Stimulated activated CD4-positive, alpha-beta T cell treated with anti-CD3 and anti-CD28 coated beads, Interleukin-4, amount 100 ng/mL, for 4 hours (primary cell): ENCODE data around the gene SRRM2.
A peak's percentile ranks its signal among the peaks of the same experiment; 100 is the strongest.

Experiments used
- DNase-seq, 2 experiments: peaks; one replicate each; pipeline ENCODE4 v3.0.0-alpha.2; 2020

Gene SRRM2

DNA sequence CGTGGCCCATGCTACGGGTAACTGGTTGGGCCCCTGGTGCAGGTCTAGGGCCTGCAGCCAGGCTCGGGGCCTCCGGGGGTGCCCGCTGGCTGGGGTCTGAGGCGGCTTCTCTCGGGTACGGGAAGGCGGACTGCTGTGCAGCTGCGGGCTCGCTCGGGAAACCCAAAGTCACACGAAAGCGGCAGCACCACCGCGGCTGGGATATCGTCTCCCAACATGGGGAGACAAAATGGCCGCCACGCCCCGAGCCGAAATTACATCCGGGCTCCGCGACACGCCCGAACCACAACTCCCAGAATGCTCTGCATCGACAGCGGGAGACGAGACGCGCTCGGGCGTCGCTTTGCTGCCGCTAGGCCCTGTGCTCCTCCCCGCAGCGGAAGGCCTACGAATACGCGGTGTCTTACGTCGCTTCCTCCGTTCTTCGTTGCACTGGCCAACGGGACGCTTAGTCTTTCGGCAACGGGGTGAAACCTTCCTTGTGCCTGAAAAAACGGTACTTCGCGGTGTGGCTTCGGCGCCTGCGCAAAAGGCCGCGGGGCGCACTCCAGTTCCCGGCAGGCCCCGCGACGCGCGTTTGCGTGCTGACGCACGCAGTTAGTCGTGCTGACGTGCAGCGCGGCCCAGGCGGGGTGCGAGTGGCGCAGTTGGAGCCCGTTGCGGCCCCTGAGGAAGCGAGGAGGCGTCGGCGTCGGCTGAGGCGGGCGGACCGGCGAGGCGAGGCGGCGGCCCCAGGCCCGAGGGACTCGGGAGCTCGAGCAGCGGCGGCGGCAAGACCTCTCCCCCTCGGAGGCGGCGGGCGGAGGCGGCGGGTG lies at the start of gene SRRM2:
Gene SRRM2, plus strand, starts transcription at position 604 of the 815 bp plus-strand sequence. CDS start 3,727 bp downstream, outside the sequence.
- peak; percentile 89 to 92 for DNase-seq

DNA sequence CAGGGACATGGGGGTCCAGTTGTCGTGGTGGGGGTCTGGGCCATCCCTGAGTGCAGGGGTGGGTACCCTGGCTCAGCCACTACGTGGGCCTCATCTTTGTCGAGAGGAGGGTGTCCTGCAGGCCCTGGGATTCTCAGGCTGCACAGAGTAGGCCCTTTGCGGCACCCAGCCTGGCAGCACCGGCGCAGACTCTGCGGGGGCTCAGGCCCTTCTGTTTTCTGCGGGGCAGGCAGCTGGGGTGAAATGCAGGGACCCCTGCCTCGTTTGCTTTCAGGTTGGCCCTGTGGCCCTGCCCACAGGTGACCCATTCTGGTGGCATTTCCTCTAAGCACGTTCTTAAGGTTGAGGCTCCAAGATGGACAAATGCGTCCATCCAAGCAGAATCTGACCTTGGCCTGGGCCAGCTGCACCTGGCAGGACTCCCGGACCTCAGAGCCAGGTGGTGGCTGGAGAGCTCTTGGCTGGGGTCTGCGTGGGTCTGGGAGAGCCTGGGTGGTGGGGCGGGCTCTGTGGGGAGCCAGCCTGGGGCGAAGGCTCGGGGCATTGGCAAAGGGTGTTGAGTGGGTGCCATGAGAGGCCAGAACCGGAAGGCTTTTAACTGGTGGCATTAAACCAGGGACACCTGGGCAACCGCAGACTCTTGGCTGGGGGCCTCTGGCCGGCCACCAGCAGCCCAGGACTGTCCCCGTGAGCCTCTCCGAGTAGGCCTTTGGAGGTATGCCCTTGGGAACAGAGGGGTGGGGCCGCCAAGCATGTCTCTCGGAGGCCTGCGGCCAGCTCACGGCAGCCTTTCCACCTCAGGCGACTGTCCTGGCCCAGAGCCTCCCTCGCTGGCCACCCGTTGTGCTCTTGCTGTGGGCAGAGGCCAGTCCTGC lies 49.3 kb upstream of the SRRM2 start:
- no peak for DNase-seq

DNA sequence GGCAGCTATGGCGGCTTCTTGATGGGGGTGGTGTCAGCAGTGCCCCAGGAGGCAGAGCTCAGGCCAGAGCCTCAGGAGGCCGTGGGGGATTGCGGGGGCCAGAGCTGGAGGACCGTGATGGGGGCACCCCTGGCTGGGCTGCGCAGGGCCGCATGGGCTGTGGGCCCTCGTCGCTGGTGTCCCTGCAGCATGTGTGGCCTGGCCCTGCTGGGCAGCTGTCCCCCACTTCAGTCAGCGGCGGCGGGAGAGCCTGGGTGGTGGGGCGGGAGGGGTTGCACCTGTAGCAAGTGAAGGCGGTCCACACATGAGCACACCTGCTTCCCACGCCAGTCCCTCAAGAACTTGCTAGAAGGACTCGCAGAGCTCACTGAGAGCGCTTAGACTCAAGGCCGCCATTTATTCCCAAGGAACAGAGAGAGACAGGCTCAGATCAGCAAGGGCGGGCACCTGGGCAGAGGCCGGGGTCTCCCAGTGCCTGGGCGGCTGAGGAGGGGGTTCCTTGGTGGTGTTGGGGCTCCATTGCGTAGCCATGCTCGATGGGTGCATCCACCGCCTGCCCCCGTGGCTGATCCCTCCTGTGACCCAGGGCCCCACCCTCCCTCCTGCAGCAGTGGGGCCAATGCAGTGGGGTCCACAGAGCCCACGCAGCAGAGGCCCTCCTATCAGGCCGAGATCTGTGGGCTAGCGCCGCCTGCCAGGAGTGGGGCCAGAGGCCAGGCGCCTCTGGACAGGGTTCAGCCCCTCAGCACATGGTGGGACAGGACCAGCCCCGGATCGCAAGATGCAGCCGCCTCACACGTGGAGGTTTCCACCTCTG lies 48.1 kb upstream of the SRRM2 start:
- DNase-seq: no peak

DNA sequence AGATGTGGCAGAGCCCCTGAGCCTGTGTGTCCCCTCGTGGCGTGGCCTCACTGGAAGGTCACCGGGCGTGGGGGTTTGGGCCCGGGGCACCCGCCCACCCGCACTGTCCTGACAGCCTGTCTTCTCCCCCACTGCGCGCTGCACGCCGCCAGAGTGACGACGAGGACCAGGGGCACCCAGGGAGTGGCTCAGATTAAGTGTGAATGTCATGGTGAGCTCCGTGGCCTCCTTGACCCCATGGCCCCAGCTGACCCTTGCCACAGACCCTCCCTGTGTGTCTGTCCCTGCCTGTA lies 47.5 kb upstream of the SRRM2 start:
- DNase-seq: no peak

DNA sequence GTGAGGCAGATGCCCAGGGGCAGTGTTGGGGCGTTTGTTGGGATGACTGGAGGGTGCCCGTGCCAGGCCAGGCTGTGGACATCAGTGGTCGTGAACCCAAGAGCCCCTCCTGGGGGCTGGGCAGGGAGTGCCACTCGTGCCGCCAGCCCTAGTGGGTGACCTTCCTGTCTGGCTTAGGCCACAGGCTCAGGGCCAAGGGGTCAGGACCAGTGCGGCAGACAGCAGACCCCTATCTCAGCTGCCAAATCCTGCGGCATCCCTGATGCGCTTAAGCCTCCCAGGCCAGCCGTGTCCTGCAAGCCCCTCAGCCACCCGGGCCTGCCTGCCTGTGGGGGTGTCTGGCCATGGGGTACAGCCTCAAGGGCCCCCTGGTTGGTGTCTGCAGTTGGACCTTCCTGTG lies 47.1 kb upstream of the SRRM2 start:
- DNase-seq: no peak

DNA sequence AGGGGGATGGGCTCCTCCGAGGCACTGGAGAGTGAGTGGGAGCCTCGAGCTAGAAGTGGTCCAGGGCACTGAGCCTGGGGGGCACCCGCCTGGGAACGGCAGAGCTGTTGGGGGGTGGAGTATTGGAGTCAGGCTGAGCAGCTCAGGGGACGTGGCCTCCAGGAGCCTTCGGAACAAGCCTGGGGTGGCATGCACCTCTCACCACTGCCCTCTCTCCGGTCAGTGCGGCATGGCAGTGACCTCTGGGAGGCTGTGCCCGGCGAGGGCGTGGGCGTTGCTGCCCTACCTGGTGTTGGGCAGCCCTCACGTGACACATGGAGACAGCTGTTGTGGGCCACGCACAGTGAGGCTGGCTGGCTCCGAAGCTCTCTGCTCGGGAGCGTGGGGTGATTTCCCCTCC lies 46.4 kb upstream of the SRRM2 start:
- DNase-seq: no peak

DNA sequence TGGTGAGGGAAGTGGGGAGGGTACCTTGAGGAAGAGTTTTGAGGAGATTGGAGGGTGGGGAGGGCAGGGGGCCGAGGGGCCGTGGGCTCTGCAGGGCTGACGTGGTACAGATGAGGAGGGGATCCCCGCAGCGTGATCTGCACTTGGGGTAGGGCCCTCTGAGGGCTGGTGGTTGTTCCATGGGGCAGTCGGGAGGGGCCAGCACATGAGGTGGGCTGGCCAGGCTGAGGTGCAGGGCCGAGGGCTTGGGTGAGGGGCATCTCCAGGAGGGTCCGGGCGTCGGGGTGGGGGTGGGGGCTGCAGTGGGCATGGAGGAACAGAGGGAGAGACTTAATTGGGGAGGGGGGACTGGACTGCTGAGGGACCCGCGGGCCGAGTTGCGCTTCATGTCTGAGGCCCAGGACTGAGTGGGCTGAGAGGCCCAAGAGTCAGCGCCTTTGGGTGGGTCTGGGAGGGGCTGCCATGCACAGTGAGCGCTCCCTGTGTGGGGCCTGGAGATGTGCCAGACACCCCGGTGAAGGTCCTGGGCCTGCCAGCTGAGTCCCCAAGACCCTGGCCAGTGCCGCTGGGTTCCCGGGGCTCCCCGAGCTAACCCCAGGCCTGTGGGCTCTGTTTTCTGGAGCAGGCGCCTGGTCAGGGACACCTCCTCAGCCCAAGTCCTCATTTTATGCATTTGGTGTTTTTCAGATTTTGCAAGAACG lies 45.7 kb upstream of the SRRM2 start:
- no peak for DNase-seq

DNA sequence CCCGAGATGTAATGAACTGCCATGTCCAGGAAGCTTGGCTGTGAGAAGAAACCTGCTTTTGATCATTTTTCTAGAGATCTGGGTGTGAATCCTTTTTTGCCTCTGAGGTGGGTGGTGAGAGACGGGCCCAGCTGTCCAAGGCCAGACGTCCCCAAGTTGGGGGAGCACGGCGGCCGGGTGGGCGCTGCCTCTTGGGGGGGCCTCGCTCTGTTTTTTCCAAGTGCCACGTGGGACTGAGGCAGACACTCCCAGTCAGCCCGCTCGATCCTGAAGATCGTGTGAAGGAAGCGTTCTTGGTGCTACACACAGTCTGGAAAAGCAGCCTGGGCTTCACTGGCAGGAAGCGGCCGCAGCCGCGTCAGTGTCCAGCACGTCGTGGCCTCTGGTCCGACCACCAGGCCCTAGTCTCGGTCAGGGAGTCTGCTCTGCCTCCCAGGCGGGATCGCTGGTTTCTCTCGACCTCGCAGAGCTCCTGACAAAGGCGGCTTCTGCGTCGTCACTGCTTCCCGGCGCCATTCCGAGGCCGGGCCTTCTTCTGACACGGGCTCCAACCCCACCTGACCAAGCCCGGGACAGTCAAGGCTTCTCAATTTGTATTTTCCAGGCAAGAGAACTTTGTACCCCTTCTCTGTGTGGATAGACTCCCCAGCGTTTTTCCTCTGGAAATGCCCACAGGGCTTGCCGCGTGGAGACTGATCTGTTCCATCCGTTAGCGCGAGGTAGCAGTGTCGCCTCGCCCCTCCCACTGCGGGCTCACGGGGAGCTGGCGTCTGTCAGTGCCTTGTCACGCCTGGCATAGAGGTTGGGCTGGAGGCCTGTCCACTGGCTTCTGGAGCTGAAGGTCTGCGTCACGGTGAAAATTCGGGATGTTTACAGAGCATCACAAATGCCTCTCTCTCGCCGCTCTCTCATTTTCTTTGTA lies 44.8 kb upstream of the SRRM2 start:
- no peak for DNase-seq

DNA sequence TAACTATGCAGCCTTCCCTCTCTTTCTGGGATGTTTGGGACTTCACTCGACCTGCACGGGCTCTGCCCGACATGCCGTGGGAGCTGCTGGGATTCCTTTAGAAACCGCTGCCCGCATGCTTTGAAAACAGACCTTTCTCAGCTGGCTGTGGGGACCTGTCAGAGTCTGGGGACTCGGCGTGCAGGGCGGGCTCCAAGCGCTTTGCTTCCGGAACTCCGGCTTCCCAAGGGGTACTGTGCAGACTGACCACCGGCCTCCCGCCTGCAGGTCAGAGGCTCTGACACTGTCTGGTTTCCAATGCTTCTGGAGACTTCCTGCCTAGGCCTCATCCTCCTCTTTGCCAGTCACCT lies 44.2 kb upstream of the SRRM2 start:
- DNase-seq: no peak

DNA sequence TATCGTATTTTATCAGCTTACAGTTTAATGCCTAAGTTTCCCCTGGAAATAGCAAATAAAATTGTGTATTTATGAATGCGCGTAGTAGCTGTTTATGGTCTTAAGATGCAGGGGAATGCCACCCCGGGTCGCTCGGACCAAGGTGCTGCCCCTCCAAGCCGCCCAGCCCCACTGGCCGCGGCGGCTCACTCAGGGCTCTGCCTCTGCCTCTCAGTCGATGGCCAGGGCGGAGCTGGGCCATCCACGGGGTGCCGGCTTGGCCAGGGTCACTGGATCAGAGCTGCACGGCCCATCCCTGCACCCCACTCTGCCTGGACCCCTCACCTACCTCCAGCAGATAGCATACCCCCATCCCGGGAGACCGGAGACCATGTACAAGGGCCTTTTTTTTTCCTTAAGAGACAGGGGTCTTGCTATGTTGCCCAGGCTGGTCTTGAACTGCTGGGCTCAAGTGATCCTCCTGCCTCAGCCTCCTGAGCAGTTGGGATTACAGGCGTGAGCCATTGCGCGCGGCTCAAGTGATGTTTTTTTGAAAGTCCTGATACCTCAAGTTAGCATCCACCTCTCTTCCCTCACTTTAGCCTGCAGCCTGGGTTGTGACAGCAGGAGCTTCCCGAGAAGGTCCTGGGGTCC lies 43.4 kb upstream of the SRRM2 start:
- no peak for DNase-seq

DNA sequence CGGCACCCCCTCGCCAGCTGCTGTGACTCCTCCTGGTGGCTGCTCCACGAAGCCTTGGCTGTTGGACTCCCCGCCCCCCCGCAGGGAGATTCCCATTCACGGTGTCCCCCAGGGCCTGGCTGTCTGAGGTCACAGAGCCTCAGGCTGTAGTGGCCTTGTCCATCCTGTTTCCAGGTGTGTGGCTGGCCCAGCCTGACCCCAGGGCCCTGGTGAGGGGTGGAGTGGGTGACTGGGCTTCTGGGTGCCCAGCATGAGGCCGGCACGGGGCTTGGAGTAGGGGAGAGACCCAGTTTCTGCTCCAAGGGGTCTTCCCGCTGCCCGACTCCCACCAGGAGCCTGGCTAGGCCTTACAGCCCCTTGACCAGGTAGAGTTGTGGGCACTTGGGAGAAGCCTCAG lies 42.9 kb upstream of the SRRM2 start:
- DNase-seq: no peak

DNA sequence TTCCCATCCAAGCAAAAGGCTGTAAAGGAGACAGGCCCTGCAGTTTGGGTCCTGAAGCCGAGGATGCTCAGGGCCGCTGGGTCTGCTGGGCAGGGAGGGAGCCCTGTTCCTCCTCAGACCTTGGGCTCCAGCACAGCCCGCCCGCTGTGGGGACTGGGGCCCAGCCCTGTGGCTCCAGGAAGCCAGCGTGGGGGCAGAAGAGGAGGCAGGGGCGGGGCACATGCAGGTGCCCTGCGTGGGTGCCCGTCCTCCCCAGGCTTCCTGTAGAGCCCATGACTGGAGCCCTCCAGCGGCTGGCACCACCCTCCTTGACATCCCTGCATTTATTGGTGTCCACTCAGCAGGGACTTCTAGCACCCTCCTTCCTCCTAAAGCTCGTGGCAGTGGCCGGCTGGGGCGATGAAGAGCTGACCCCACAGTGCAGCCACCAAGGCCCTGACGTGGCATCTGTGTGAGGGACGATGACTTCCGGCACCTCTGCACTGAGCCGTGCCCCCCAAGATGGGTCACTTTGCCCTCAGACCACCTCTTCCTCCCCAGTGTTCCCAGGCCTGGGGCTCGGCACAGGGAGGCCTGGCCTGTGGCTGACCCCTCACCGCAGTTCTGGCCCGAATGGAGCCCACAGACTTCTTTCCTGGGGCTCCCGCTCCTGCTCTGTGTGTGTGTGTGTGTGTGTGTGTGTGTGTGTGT lies 42.3 kb upstream of the SRRM2 start:
- DNase-seq: no peak

DNA sequence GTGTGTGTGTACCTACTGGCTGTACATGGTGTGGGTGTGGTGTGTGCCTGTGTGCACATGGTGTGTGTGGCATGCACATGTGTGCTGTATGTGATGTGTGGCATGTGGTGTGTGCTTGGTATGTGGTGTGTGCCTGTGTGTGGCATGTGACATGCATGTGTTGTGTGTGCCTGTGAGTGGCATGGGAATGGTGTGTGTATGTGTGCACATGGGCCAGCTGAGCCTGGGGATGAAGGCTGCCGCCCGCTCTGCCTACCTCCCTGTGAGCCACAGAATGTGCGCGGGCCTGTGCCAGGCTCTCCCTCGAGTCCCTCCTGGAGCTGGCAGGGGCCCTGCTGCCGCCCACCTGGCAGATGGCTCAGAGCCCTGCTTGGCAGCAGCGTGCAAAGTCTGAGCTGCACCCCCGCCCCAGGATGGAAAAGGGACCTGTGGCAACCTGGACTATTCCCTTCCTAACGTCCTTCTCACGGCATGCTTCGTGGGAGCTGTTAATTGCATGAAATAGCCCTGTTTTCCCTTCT lies 41.7 kb upstream of the SRRM2 start:
- DNase-seq: no peak

DNA sequence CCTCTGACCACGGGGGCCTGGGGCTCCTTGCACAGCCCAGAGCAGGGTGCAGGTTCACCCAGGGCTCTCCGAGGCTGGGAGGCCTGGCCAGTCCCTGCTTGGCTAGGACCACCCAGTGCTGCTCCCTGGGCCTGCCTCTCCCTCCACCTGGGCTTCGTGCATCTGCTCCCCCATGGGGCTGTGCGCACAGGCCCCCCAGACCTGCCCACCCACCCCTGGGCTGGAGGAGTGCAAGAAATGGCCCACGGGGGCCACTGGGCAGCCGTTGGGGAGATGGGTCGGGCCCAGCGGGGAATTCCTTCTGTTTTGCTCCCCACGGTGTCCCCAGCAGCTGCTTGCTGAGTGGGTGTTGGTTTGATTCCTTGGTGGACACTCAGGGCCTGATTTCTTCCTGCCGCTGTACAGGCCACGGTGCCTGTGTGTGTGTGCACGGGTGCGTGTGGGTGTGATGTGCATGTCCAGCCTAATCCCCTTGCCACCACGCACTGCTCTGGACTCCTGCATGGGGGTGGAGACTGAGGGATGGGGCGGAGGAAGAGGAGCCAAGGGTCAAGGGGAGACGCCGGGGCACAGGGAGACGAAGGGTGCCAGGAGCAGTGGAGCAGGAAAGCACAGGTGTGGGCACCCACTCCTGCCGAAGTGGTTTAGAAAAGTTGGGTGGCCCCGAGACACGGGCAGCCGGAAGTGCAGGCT lies 40.9 kb upstream of the SRRM2 start:
- DNase-seq: no peak

DNA sequence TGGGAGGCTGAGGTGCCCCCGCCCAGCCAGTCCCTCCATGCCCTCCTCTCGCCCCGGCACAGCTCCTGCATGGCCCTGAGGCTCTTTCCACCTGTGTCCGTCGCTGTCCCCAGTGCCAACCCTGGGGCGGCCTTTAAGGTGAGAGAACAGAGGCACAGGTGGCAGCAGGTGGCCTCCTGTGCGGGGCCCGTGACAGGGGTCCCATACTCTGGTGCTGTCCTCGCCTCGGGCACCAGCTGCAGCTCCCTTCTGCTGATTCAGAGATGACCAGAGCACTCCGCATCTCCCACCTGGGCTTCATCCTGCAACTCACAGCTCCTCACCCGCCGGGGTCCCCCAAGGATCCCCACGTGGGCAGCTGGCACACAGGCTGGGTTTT lies 40.4 kb upstream of the SRRM2 start:
- DNase-seq: no peak

DNA sequence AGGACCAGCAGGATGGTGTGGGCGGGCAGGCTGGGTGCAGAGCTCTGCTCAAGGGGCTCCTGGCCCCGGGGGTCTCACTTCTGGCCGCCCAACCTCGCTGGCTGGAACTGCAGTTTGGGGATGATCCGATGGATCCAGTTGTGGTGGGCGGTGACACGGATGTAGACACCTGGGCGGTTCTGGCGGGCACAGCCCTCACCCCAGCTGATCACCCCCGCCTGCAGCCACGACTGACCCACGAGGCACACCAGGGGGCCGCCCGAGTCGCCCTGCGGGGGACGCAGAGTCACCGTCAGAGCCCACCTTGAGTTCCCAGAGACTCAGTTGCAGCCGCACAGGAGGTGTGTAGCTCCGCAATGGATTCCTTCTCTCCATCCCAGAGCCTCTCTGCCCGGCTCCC lies 39.9 kb upstream of the SRRM2 start:
- no peak for DNase-seq

DNA sequence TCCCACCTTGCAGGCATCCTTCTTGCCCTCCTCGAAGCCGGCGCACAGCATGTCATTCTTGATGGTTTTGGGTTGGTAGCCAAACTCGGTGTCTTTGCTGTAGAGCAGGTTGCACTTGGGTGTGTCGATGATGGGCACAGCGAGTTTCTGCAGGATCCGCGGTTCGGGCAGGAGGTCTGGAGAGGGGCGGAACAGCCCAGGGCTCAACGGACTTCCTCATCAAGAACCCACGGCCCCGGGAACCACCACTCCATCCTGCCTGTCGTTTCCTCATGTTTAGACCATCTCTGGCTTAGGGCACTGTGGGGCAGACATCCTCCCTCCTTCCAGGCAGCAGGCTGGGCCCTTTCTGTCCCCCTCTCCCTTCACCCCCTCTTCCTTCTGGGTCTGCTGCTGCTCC lies 38.9 kb upstream of the SRRM2 start:
- DNase-seq: no peak

DNA sequence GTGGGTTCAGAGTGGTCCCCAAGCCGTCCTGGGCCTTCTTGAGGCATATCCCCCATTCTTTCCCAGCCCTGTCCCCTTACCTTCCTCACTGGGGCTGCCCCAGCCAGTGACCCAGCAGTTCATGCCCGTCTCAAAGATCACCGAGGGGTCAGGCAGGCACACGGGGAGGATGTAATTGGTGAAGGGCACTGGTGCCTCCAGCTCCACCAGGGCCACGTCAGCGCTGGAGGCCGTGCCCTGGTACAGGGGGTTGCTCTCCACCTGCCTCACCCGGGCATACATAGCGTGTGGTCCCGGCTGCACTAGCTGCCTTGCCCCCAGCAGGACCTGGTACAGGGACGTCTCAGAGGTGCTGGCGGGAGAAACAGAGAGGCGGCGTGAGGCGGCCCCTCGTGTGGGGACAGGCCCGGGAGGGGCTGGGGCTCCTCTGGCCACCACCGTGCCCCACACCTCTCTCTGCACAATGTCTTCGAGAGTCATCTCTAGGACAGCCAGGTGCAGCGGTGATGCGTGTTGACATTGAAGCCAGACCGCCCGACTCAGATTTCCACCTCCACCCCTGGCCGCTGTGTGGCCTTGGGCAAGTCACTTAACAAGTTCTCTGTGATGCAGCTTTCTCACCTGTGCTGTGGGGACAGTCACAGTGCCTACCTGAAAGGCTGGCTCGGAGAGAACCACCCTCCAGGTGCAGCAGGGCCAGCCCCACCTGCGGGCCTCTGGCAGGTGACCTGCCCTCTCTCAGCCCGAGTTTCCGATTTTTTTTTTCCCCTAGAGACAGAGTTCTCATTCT lies 38.3 kb upstream of the SRRM2 start:
- no peak for DNase-seq

DNA sequence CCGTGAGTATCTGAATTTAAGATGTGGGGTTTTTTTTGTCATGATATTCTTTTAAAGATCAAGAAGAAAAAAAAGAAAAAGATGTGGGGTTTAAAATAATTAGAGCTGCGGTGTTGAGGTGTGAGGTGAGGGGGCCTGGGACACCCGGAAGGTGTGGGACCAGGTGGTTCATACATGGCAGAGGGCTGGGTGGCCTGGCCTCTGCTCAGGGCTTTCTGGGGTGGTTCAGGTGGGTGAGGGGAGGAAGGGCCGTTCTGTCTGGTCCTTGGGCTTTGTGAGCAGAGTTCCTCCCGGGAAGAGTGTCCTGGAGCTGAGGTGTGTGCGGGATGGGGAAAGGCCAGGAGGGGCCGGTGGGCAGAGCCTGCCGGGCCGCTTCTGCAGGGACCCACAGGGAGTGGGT lies 37.4 kb upstream of the SRRM2 start:
- no peak for DNase-seq
